ENCODE results near the gene CLDN19. TPM values are rescaled to one million over a fixed set of nuclear protein-coding genes. Genes with fewer than 3 reads are reported as not detected.

CLDN19 gene
- total RNA-seq, 1 experiment from 2014 or later, result 12.5 TPM

DNA sequence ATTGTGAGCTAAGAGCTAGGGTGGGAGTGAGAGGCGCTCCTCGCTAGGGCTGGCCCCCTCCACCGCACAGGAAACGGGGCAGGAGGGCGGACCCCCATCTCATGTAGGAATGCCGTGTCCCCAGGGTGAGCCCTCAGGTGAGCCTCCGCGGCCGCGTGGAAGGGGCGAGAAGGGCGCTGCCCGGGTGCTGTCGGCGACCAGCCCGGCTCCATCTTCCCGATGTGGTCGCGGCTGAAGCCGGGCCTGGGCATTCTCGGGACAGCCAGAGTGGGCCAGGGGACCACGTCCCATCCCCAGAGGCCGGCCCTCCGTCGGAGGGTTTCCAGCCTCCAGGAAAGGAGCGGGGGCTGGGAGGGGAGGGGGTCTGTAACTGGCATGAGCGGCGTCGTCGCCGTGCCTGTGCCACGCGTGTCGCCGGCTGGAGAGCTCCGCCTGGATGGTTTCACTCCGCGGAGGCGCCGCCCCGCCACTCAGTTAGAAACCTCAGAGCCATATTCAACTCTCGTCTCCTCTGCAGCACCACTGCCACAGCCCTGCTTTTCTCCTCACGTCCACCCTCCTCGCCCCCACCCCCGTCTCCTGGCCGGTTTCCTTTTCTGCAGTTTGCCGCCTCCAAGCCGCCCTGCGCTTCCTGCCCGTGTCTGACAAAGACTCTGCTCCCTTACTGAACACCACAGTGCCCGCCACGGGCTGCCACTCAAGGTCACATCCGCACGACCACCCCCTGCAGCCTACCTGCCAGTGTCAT lies 45.1 kb upstream of the CLDN19 start, which contains the start of gene TMEM269:
Gene TMEM269 (plus strand): TSS at position 46 of the 748 bp plus-strand sequence. CDS start 4,903 bp downstream, outside the sequence.
- H3K9me3 Mint-ChIP-seq, result no peaks in the 10 kb centered on the region
- no peak within 1 kb of the TSS for H2BK15ac ChIP-seq (ENCODE audit: low read depth, low read length)
- H3K36me3 Mint-ChIP-seq (ENCODE audit: insufficient read depth in 1 of 3, low read depth in 3 of 3), result peaks cover 11 to 35% (median 21%) of the 10 kb centered on the region in 3 experiments
- no peaks in the 10 kb centered on the region for H3K79me2 ChIP-seq (ENCODE audit: insufficient read depth, low read length)
- H3K27me3 Mint-ChIP-seq (ENCODE audit: low read depth), result no peaks in the 10 kb centered on the region; the same call in 1 of the 2 replicates
- no peak within 1 kb of the TSS; a peak in 1 of 5 replicates for H3K4me3 Mint-ChIP-seq
- H4K8ac ChIP-seq (replicated peaks; ENCODE audit: insufficient read length, low read depth, low read length), result no peak within 1 kb of the TSS
- H3K56ac ChIP-seq (ENCODE audit: insufficient read length, low read depth, low read length), result no peak within 1 kb of the TSS
- H3K4me1 Mint-ChIP-seq, result peaks cover 10% of the 10 kb centered on the region in 2 experiments
- no peak within 1 kb of the TSS for H4K5ac ChIP-seq (ENCODE audit: insufficient read length, low read depth, low read length)
- H3K9me3 ChIP-seq (ENCODE audit: control insufficient read depth, low read depth, low read length), result no peaks in the 10 kb centered on the region
- no peak within 1 kb of the TSS for H2BK5ac ChIP-seq (ENCODE audit: insufficient read length, low read length)
- H3K23me2 ChIP-seq (ENCODE audit: insufficient read length, low read depth, low read length, poor library complexity, severe bottlenecking), result no peaks in the 10 kb centered on the region
- no peak within 1 kb of the TSS for H3K4me2 ChIP-seq (ENCODE audit: insufficient read depth, insufficient read length, low read length)
- H3K23ac ChIP-seq (ENCODE audit: insufficient read length, low read depth, low read length), result no peak within 1 kb of the TSS
- no peaks in the 10 kb centered on the region for H3K27me3 ChIP-seq (ENCODE audit: insufficient read depth, low read length)
- no peak within 1 kb of the TSS for H4K91ac ChIP-seq (ENCODE audit: insufficient read length, low read depth, low read length)
- no peak within 1 kb of the TSS for H2BK12ac ChIP-seq (ENCODE audit: insufficient read length, low read depth, low read length)
- no peak within 1 kb of the TSS for H2BK120ac ChIP-seq (ENCODE audit: low read depth, low read length, poor library complexity, severe bottlenecking)
- WGBS (ENCODE audit: extremely low coverage, insufficient read length, low lambda C conversion rate), result no CpG with 5 or more reads among the region's 54 CpGs
- H3K18ac ChIP-seq (ENCODE audit: insufficient read length, low read depth, low read length), result no peak within 1 kb of the TSS
- H3K27ac ChIP-seq (ENCODE audit: insufficient read length, low read depth, low read length), result no peak within 1 kb of the TSS
- peak within 1 kb of the TSS; percentile 20 to 85 (median 26); a peak in 5 of 7 replicates for H3K27ac Mint-ChIP-seq
- no peak within 1 kb of the TSS for H3K9ac ChIP-seq (ENCODE audit: extremely low read depth, insufficient read length, low read length)
- no peak within 1 kb of the TSS for H2BK20ac ChIP-seq (ENCODE audit: low read depth, low read length, poor library complexity, severe bottlenecking)
- no peak for DNase-seq
- H4K20me1 ChIP-seq (ENCODE audit: control insufficient read depth, insufficient read depth, insufficient read length), result no peaks in the 10 kb centered on the region
- H2AK5ac ChIP-seq (ENCODE audit: insufficient read length, low read length), result no peak within 1 kb of the TSS
- no peaks in the 10 kb centered on the region for H3K4me1 ChIP-seq (ENCODE audit: insufficient read depth, low read length)
- H3K14ac ChIP-seq (ENCODE audit: insufficient read depth, low read length), result peak within 1 kb of the TSS; percentile 67; the same call in 1 of the 2 replicates
- no peak within 1 kb of the TSS for H2AFZ ChIP-seq (ENCODE audit: low read length)
- no peaks in the 10 kb centered on the region for H3K79me1 ChIP-seq (ENCODE audit: insufficient read depth, low read depth, low read length, poor library complexity, severe bottlenecking)
- TF ChIP-seq, protein P1, sequence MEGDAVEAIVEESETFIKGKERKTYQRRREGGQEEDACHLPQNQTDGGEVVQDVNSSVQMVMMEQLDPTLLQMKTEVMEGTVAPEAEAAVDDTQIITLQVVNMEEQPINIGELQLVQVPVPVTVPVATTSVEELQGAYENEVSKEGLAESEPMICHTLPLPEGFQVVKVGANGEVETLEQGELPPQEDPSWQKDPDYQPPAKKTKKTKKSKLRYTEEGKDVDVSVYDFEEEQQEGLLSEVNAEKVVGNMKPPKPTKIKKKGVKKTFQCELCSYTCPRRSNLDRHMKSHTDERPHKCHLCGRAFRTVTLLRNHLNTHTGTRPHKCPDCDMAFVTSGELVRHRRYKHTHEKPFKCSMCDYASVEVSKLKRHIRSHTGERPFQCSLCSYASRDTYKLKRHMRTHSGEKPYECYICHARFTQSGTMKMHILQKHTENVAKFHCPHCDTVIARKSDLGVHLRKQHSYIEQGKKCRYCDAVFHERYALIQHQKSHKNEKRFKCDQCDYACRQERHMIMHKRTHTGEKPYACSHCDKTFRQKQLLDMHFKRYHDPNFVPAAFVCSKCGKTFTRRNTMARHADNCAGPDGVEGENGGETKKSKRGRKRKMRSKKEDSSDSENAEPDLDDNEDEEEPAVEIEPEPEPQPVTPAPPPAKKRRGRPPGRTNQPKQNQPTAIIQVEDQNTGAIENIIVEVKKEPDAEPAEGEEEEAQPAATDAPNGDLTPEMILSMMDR (conservative IDR thresholded peaks at IDR 0.05), result no peak
- no peak within 1 kb of the TSS for H3K4ac ChIP-seq (ENCODE audit: low read depth, low read length)
- H3T11ph ChIP-seq (ENCODE audit: low read length), result no peak within 1 kb of the TSS

Measured in H9 (cell line).